OCI-M1 (cell line): ENCODE data around the gene TNFAIP1.

ENCODE experiments used
- DNase-seq: peaks from one replicate; lab custom pipeline; 2025; lab: John Stamatoyannopoulos, UW

The TNFAIP1 gene

DNA sequence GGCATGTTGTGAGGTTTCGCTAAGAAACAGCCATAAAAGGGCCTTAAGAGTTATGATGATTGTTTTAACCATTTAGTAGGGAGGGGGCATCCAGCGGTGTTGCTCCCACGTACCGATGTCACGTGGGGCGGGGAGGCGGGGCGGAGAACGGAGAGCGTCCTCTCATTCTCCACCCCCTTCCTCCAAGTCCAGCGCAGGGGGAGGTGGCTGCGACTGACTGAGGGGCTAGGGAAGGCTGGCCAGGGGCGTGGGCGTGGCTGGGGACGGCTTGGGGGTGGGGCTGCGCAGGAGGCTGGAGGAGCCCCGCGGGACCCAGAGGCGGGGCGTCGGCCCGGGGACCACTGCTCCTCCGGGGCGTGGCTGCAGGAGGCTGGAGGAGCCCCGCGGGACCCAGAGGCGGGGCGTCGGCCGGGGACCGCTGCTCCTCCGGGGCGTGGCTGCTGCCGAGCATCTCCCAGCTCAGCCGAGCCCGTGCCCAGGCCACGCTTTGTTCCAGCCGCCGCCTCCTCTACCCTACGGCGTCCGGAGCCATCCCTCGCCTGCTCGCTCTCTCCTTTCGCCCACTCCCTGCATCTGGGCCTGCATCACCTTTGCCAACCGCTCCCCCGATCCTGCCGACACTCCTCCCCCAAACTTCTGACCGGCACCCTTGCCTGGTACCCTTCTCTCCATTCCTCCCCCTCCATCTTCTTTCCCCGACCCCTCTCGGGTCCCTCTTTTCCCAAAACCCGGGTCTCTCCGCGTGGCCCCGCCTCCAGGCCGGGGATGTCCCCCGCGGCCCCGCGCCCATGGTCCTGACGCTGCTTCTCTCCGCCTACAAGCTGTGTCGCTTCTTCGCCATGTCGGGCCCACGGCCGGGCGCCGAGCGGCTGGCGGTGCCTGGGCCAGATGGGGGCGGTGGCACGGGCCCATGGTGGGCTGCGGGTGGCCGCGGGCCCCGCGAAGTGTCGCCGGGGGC is 36.0 kb downstream of the TNFAIP1 start, which contains the start of gene SARM1:
TSS of gene SARM1 (plus strand) at position 450 of the 958 bp plus-strand sequence. CDS start at position 789, 339 bp downstream.
- peak; percentile 89 for DNase-seq

- DNase-seq: no peak
Observed at GRCh38 chr17:28372203-28372944, 36.8 kb downstream of the TNFAIP1 start.

- DNase-seq: no peak
Observed at GRCh38 chr17:28372945-28373274, 37.3 kb downstream of the TNFAIP1 start.

GRCh38 chr17:28379814-28380801 is 44.5 kb downstream of the TNFAIP1 start:
- peak; percentile 73 for DNase-seq

GRCh38 chr17:28381141-28381825 is 45.7 kb downstream of the TNFAIP1 start:
- DNase-seq: no peak

DNA sequence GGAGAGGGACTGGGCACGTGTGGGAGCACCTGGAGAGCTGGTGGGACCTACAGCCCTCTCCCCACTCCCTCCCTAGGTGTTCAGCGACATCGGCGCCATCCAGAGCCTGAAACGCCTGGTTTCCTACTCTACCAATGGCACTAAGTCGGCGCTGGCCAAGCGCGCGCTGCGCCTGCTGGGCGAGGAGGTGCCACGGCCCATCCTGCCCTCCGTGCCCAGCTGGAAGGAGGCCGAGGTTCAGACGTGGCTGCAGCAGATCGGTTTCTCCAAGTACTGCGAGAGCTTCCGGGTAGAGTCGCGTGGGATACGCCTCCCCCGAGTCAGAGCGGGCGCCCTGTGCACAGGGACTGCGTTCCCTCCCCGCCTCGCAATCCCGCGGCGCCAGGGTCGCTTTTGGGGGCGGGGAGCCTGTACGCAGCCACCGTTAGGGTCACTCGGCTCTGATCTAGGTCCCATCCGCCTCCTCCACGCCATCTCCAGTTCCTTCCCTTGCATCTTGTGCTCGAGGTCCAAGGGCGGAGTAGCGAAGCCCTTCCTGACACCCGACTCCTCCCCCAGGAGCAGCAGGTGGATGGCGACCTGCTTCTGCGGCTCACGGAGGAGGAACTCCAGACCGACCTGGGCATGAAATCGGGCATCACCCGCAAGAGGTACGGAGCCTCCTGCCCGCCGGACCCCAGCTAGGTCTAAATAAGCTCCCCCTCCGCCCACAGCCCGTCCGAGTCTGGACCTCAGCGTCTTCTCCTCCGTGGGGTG is 48.9 kb downstream of the TNFAIP1 start:
- DNase-seq: no peak

- DNase-seq: no peak
Observed at GRCh38 chr17:28385037-28385400, 49.5 kb downstream of the TNFAIP1 start.

GRCh38 chr17:28385406-28385805 is 49.8 kb downstream of the TNFAIP1 start:
- DNase-seq: no peak

- DNase-seq: no peak
Observed at GRCh38 chr17:28386391-28386790, 50.8 kb downstream of the TNFAIP1 start.

GRCh38 chr17:28388106-28388505 is 52.5 kb downstream of the TNFAIP1 start:
- no peak for DNase-seq

DNA sequence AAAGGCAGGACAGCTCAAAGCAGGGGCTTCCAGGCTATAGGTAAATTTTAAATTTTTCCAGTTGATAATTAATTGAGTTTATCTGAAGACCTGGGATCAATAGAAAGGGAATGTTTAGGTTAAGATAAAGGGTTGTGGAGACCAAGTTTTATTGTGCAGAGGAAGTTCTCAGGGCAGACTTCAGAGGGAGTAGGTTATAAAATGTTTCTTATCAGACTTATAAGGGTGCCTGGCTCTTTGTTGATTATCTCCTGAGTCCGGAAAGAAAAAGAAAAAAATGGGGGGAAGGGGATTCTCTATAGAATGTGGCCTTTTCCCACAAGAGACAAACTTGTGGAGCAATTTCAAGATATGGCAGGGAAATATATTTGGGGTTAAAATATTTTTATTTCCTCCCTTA is 54.6 kb downstream of the TNFAIP1 start:
- peak; percentile 67 for DNase-seq

- no peak for DNase-seq
Observed at GRCh38 chr17:28390563-28390962, 55.0 kb downstream of the TNFAIP1 start.

DNA sequence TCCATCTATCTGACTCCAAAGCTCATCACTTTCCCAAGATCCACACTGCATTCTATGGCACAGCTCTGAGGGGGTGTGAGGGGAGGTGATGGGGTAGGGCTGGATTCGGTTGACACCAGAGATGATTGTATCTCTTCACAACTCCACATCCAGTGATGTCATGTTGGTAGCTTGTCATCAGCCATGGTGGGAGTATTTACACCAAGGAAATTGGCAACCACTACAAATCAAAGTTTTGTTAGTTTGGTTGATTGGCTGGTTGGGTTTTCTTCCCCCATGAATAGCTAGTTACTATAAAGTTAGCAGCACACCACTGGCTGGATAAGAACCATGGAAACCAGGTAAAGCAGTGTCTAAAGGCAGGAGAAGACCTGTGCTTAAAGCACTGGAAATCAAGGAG is 55.4 kb downstream of the TNFAIP1 start:
- no peak for DNase-seq

DNA sequence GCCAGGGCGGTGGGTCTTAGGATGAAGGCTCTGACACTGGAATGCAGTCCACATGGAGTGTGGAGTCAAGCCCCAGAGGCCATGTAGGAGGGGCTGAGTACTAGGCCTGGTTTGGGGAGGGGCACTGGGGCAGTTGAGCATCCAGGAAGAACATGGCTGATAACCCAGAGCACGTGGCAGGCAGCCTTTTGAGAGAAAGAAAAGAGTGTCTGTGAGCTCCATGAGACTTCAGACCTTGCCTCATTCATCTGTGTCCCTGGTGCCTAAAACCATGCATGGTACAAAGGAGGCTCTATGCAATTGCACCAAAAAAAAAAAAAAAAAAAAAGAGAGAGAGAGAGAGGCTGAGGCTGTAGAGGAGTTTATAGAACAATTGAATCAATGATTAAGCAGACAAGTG is 55.8 kb downstream of the TNFAIP1 start:
- DNase-seq: no peak

GRCh38 chr17:28392491-28392890 is 56.9 kb downstream of the TNFAIP1 start:
- DNase-seq: no peak

- DNase-seq: peak; percentile 29
Observed at GRCh38 chr17:28394337-28395116, 59.0 kb downstream of the TNFAIP1 start.

DNA sequence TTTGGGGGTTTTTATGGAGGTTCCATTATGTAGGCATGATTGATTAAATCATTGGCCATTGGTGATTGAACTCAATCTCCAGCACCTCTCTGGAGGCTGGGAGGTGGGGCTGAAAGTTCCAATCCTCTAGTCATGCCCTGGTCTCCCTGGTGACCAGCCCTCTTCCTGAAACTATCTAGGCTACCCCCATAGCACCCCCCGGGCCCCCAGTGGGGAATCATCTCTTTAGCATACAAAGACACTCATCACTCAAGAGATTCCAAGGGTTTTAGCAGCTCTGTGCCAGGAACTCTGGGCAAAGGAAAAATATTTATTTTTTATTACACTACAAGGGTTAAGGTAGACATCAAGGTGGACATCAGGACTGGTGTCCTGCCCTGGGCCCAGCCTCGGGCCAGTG is 59.9 kb downstream of the TNFAIP1 start:
- no peak for DNase-seq

DNA sequence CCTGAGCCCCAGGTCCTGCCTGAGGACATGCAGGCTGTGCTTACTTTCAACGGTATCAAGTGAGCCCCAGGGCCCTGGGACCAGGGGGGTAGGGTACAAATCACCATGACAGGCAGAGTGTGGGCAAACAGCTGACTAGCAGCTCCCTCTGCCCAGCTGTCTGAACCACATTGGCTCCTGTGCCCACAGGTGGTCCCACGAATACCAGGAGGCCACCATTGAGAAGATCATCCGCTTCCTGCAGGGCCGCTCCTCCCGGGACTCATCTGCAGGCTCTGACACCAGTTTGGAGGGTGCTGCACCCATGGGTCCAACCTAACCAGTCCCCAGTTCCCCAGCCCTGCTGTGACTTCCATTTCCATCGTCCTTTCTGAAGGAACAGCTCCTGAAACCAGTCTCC is 60.4 kb downstream of the TNFAIP1 start:
- DNase-seq: no peak
